Measurements from ENCODE around the gene RASA2.

DNA sequence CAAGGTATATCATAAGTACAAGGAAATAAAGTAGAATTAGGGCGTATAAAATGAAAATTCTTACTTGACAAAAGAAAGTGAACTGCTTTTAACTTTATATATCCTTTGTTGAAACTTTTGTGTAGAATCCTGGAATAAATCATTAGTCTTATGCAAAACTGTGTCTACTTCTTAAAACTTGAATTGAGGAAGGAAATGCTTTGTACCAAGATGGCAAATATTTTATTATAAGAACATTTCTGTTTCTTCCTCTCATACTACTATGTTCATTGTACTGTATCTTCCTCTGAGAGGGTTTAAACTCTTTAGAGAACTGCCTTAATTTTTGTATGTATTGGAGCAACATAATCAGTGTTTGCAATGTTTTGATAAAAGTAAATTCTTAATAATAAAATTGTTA lies 42.0 kb downstream of the RASA2 start:
- no peak for TF ChIP-seq EZH2 (IDR thresholded peaks at IDR 0.05)
- TF ChIP-seq POLR2AphosphoS5 (IDR thresholded peaks at IDR 0.05; ENCODE audit: borderline replicate concordance, low read depth, low read length): no peak

Measured in SK-N-MC (cell line).